HEK293 (cell line): ENCODE results near the gene GTF3C5.
"Not testable (repeated sequence)": the region's sequence is repeated elsewhere in the genome, so short reads cannot be mapped to it uniquely, and the experiment has no call there.

ENCODE experiments used
- GLI4 ChIP-seq: fragments of 450-650 bp; formaldehyde crosslinking; IDR thresholded peaks from 2 replicates; pipeline ENCODE4 v1.5.1; 2016; ENCODE audit warnings: missing biosample characterization, missing genetic modification characterization
- KLF9 ChIP-seq: fragments of 450-650 bp; formaldehyde crosslinking; IDR thresholded peaks from 2 replicates; pipeline ENCODE4 v1.5.1; 2016; ENCODE audit warnings: missing biosample characterization, missing genetic modification characterization, low read depth
- ZNF175 ChIP-seq: fragments of 450-650 bp; formaldehyde crosslinking; IDR thresholded peaks from 2 replicates; pipeline ENCODE4 v1.5.1; 2016; ENCODE audit warnings: missing biosample characterization, missing genetic modification characterization
- ZSCAN18 ChIP-seq: fragments of 450-650 bp; formaldehyde crosslinking; IDR thresholded peaks from 2 replicates; pipeline ENCODE4 v1.5.1; 2016; ENCODE audit warnings: missing biosample characterization, missing genetic modification characterization
- ZSCAN4 ChIP-seq: fragments of 450-650 bp; formaldehyde crosslinking; IDR thresholded peaks from 2 replicates; pipeline ENCODE4 v1.5.1; 2017; ENCODE audit warnings: missing biosample characterization, missing genetic modification characterization
- TF ChIP-seq, protein P1 (sequence below): fragments of 450-650 bp; formaldehyde crosslinking; IDR thresholded peaks from 2 replicates; pipeline ENCODE4 v1.5.1; 2016; ENCODE audit warnings: missing biosample characterization, missing genetic modification characterization

GRCh38 chr9:132998221-132998620, 32.6 kb upstream of the GTF3C5 start:
- TF ChIP-seq, protein P1, sequence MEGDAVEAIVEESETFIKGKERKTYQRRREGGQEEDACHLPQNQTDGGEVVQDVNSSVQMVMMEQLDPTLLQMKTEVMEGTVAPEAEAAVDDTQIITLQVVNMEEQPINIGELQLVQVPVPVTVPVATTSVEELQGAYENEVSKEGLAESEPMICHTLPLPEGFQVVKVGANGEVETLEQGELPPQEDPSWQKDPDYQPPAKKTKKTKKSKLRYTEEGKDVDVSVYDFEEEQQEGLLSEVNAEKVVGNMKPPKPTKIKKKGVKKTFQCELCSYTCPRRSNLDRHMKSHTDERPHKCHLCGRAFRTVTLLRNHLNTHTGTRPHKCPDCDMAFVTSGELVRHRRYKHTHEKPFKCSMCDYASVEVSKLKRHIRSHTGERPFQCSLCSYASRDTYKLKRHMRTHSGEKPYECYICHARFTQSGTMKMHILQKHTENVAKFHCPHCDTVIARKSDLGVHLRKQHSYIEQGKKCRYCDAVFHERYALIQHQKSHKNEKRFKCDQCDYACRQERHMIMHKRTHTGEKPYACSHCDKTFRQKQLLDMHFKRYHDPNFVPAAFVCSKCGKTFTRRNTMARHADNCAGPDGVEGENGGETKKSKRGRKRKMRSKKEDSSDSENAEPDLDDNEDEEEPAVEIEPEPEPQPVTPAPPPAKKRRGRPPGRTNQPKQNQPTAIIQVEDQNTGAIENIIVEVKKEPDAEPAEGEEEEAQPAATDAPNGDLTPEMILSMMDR (tag by site-specific recombination): not testable (repeated sequence)
- TF ChIP-seq KLF9, GLI4, ZNF175, ZSCAN18, ZSCAN4 (tag by site-specific recombination): not testable (repeated sequence)
